DND-41 (cell line): Measurements from ENCODE around the gene SLC22A4.

ENCODE experiments used
- CTCF ChIP-seq: IDR thresholded peaks from 2 replicates; pipeline ENCODE4 v1.5.1; 2012; ENCODE audit warnings: borderline replicate concordance, low read length, moderate library complexity, mild to moderate bottlenecking; ENCODE audit not compliant: poor library complexity, severe bottlenecking; ENCODE audit errors: extremely low read depth
- EZH2 ChIP-seq: IDR thresholded peaks from 3 replicates; pipeline ENCODE4 v1.6.1; 2012; ENCODE audit warnings: borderline replicate concordance, low read depth, mild to moderate bottlenecking, moderate library complexity, low read length, inconsistent platforms; ENCODE audit not compliant: severe bottlenecking

GRCh38 chr5:132381614-132382013, 87.4 kb downstream of the SLC22A4 start:
- TF ChIP-seq CTCF = no peak
- TF ChIP-seq EZH2 = no peak
